ENCODE data around the gene IFIT3. TPM values are rescaled to one million over a fixed set of nuclear protein-coding genes. Genes with fewer than 3 reads are reported as not detected.

The IFIT3 gene
- total and polyA plus RNA-seq, 2 experiments from 2014 or later, result 0.42 to 0.52 TPM

DNA sequence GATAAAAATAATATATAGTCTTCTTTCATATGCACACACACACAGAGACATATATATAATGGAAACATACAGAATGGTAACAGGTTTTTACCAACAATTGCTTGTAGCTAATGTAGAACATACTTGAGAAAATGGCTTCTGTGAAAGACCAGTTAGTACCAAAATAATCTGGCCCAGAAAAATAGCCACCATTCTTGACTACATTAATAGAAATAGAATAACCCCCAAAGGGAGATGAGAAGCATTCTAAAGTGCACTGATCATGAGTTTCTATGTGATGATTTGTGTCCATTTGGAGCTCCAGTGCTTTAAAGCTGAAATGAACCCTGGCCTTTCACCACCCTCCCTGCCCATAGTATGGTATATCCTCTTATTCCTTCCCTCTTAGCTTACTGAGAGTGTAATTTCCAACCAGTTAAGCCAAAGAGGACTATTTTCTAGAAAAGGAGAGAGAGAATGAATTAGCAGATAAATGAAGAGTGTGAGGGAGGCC is 48.9 kb upstream of the IFIT3 start (continued):
- TF ChIP-seq, protein P1, sequence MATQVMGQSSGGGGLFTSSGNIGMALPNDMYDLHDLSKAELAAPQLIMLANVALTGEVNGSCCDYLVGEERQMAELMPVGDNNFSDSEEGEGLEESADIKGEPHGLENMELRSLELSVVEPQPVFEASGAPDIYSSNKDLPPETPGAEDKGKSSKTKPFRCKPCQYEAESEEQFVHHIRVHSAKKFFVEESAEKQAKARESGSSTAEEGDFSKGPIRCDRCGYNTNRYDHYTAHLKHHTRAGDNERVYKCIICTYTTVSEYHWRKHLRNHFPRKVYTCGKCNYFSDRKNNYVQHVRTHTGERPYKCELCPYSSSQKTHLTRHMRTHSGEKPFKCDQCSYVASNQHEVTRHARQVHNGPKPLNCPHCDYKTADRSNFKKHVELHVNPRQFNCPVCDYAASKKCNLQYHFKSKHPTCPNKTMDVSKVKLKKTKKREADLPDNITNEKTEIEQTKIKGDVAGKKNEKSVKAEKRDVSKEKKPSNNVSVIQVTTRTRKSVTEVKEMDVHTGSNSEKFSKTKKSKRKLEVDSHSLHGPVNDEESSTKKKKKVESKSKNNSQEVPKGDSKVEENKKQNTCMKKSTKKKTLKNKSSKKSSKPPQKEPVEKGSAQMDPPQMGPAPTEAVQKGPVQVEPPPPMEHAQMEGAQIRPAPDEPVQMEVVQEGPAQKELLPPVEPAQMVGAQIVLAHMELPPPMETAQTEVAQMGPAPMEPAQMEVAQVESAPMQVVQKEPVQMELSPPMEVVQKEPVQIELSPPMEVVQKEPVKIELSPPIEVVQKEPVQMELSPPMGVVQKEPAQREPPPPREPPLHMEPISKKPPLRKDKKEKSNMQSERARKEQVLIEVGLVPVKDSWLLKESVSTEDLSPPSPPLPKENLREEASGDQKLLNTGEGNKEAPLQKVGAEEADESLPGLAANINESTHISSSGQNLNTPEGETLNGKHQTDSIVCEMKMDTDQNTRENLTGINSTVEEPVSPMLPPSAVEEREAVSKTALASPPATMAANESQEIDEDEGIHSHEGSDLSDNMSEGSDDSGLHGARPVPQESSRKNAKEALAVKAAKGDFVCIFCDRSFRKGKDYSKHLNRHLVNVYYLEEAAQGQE (IDR thresholded peaks at IDR 0.05; ENCODE audit: unreplicated experiment), result no peak
- no peak for TF ChIP-seq ZNF331 (CRISPR knock-in tag; IDR thresholded peaks at IDR 0.05; ENCODE audit: low read depth)
- no peak for TF ChIP-seq EZH2 (IDR thresholded peaks at IDR 0.05; ENCODE audit: low read depth, unreplicated experiment)
- TF ChIP-seq JUNB (IDR thresholded peaks at IDR 0.05; ENCODE audit: unreplicated experiment), result no peak
- TF ChIP-seq STAT1 (IDR thresholded peaks at IDR 0.05; ENCODE audit: unreplicated experiment), result no peak

DNA sequence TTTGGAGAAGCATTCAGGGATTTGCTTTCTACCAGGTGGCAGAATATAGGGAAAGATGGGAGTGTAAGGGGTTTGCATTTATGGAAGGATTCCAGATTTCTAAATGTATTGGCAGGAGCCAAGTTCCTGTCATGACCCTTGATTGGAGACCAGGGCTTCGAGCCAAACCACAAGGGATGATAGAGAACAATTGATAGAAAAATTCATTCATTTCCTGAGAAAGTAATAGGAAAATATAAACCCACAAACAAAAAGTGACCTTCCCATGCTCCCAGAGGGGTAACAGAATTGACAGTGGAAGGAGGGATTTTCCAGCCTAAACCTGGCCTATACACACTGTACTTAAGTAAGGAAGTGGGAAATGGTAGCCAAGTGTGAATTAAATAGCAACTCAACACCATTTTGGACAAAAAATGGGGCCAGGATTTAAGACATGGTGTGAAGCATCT is 48.4 kb upstream of the IFIT3 start:
- TF ChIP-seq CREB1 (CRISPR knock-in tag; IDR thresholded peaks at IDR 0.05; ENCODE audit: low read depth) (no peak), POLR2AphosphoS5 (IDR thresholded peaks at IDR 0.05; ENCODE audit: low read depth) (no peak), JUNB (IDR thresholded peaks at IDR 0.05; ENCODE audit: unreplicated experiment) (no peak), ZNF114 (CRISPR knock-in tag; IDR thresholded peaks at IDR 0.05) (no peak), ETS1 (IDR thresholded peaks at IDR 0.05) (no peak)
- H3K4me3 Mint-ChIP-seq, result no peak overlapping the region
- no peak for ATAC-seq
- H3K4me2 ChIP-seq, result no peak overlapping the region
- peaks cover 15% of the 10 kb centered on the region for H3K4me1 Mint-ChIP-seq
- no peaks in the 10 kb centered on the region for H3K36me3 ChIP-seq (ENCODE audit: insufficient read depth)
- no peaks in the 10 kb centered on the region for H3K79me2 ChIP-seq (replicated peaks; ENCODE audit: insufficient read depth)
- no peak overlapping the region for H3K27ac ChIP-seq (ENCODE audit: low read depth)
- no peaks in the 10 kb centered on the region for H4K20me1 ChIP-seq (replicated peaks; ENCODE audit: insufficient read depth)
- no peaks in the 10 kb centered on the region for H3K27me3 Mint-ChIP-seq (ENCODE audit: insufficient read depth, low read depth, poor library complexity)
- H3K27me3 ChIP-seq (ENCODE audit: insufficient read depth), result no peaks in the 10 kb centered on the region
- H3K27ac Mint-ChIP-seq, result no peak overlapping the region
- no peaks in the 10 kb centered on the region for H3K9me3 Mint-ChIP-seq
- peaks cover 9% of the 10 kb centered on the region; the same call in 1 of the 2 replicates for H3K4me1 ChIP-seq (ENCODE audit: insufficient read depth)
- no peaks in the 10 kb centered on the region for H3K36me3 Mint-ChIP-seq (ENCODE audit: low read depth)
- H3K4me3 ChIP-seq, result no peak overlapping the region
- H3K9me2 ChIP-seq (ENCODE audit: insufficient read depth), result no peaks in the 10 kb centered on the region; the same call in 1 of the 2 replicates
- no peaks in the 10 kb centered on the region for H3F3A ChIP-seq (replicated peaks; ENCODE audit: low read depth)
- DNase-seq (ENCODE audit: low spot score), result no peak
- H2AFZ ChIP-seq, result no peak overlapping the region

- Histone ChIP-seq H3K4me1 (ENCODE audit: insufficient read depth) (peaks cover 11% of the 10 kb centered on the region; the same call in 1 of the 2 replicates), H3K27me3 (ENCODE audit: insufficient read depth) (no peaks in the 10 kb centered on the region), H3K9me2 (ENCODE audit: insufficient read depth) (no peaks in the 10 kb centered on the region; the same call in 1 of the 2 replicates), H3K4me3 (no peak overlapping the region), H3F3A (replicated peaks; ENCODE audit: low read depth) (no peaks in the 10 kb centered on the region), H4K20me1 (replicated peaks; ENCODE audit: insufficient read depth) (no peaks in the 10 kb centered on the region), H3K4me2 (no peak overlapping the region), H3K36me3 (ENCODE audit: insufficient read depth) (no peaks in the 10 kb centered on the region), H3K27ac (ENCODE audit: low read depth) (no peak overlapping the region), H3K79me2 (replicated peaks; ENCODE audit: insufficient read depth) (no peaks in the 10 kb centered on the region), H2AFZ (no peak overlapping the region)
- H3K9me3 Mint-ChIP-seq, result peaks cover 6% of the 10 kb centered on the region
- H3K36me3 Mint-ChIP-seq (ENCODE audit: low read depth), result peaks cover 7% of the 10 kb centered on the region; the same call in 1 of the 3 replicates
- peaks cover 24% of the 10 kb centered on the region for H3K4me1 Mint-ChIP-seq
- H3K4me3 Mint-ChIP-seq, result no peak overlapping the region
- no peak for ATAC-seq
- H3K27me3 Mint-ChIP-seq (ENCODE audit: insufficient read depth, low read depth, poor library complexity), result no peaks in the 10 kb centered on the region
- no peak overlapping the region for H3K27ac Mint-ChIP-seq
- no peak for DNase-seq (ENCODE audit: low spot score)
- TF ChIP-seq EZH2phosphoT487 (IDR thresholded peaks at IDR 0.05; ENCODE audit: unreplicated experiment), result no peak
- TF ChIP-seq CREB1 (CRISPR knock-in tag; IDR thresholded peaks at IDR 0.05; ENCODE audit: low read depth), result no peak
- no peak for TF ChIP-seq POLR2AphosphoS5 (IDR thresholded peaks at IDR 0.05; ENCODE audit: low read depth)
- TF ChIP-seq STAT1 (IDR thresholded peaks at IDR 0.05; ENCODE audit: unreplicated experiment), result no peak
Measured at GRCh38 chr10:89280508-89280907, 47.3 kb upstream of the IFIT3 start.

Measured in GM23338 (cell line).